Measurements from ENCODE around the gene CEP41.
"Not testable (repeated sequence)": the region's sequence is repeated elsewhere in the genome, so short reads cannot be mapped to it uniquely, and the experiment has no call there.

The CEP41 gene

GRCh38 chr7:130386876-130387275 is 53.9 kb downstream of the CEP41 start:
- no peak for DNase-seq

GRCh38 chr7:130385600-130386066 is 55.2 kb downstream of the CEP41 start:
- DNase-seq: no peak

GRCh38 chr7:130384841-130385599 is 55.8 kb downstream of the CEP41 start:
- no peak for DNase-seq

GRCh38 chr7:130384371-130384801 is 56.4 kb downstream of the CEP41 start:
- no peak for DNase-seq

GRCh38 chr7:130383187-130383980 is 57.4 kb downstream of the CEP41 start:
- DNase-seq: no peak

- no peak for DNase-seq
These were observed 59.1 kb downstream of the CEP41 start for GRCh38 chr7:130381468-130382312.

- no peak for DNase-seq
These were observed 59.9 kb downstream of the CEP41 start for GRCh38 chr7:130380861-130381455.

- no peak for DNase-seq
These were observed 60.6 kb downstream of the CEP41 start, which contains the start of gene CPA1 for GRCh38 chr7:130379921-130380860. Gene CPA1 (plus strand): TSS chr7:130380494. CDS start chr7:130380521, 27 bp downstream.

GRCh38 chr7:130379532-130379920 is 61.3 kb downstream of the CEP41 start:
- no peak for DNase-seq

GRCh38 chr7:130379019-130379418 is 61.8 kb downstream of the CEP41 start:
- no peak for DNase-seq

- no peak for DNase-seq
These were observed 63.6 kb downstream of the CEP41 start for GRCh38 chr7:130377178-130377577.

- not testable (repeated sequence) for DNase-seq
These were observed 64.4 kb downstream of the CEP41 start for GRCh38 chr7:130376461-130376860.

- no peak for DNase-seq
These were observed 66.3 kb downstream of the CEP41 start for GRCh38 chr7:130374507-130374906.

- DNase-seq: no peak
These were observed 68.2 kb downstream of the CEP41 start for GRCh38 chr7:130372402-130373165.

GRCh38 chr7:130371046-130371445 is 69.8 kb downstream of the CEP41 start:
- no peak for DNase-seq

GRCh38 chr7:130369831-130370550 is 70.8 kb downstream of the CEP41 start:
- DNase-seq: no peak

GRCh38 chr7:130369110-130369711 is 71.6 kb downstream of the CEP41 start:
- no peak for DNase-seq

- no peak for DNase-seq
These were observed 72.7 kb downstream of the CEP41 start for GRCh38 chr7:130367836-130368746.
